Body of pancreas (tissue), 4 donors: ENCODE data around the gene RDX.

Experiments used
- POLR2A ChIP-seq, 3 donors: fragments of 450-650 bp; IDR thresholded peaks; one replicate each; pipeline ENCODE4 v1.6.1; 2016; ENCODE audit warnings: antibody characterized with exemption in 3 of 3, mild to moderate bottlenecking in 2 of 3
- TF ChIP-seq, protein P1 (sequence below), 7 experiments: fragments of 450-650 bp in 4 of 7; fragments of 200-600 bp in 3 of 7; sonication (generic) in 3 of 7; IDR thresholded peaks; one replicate each; pipeline ENCODE4 v1.5.1; 2016 to 2019; ENCODE audit warnings: antibody characterized with exemption in 7 of 7

DNA sequence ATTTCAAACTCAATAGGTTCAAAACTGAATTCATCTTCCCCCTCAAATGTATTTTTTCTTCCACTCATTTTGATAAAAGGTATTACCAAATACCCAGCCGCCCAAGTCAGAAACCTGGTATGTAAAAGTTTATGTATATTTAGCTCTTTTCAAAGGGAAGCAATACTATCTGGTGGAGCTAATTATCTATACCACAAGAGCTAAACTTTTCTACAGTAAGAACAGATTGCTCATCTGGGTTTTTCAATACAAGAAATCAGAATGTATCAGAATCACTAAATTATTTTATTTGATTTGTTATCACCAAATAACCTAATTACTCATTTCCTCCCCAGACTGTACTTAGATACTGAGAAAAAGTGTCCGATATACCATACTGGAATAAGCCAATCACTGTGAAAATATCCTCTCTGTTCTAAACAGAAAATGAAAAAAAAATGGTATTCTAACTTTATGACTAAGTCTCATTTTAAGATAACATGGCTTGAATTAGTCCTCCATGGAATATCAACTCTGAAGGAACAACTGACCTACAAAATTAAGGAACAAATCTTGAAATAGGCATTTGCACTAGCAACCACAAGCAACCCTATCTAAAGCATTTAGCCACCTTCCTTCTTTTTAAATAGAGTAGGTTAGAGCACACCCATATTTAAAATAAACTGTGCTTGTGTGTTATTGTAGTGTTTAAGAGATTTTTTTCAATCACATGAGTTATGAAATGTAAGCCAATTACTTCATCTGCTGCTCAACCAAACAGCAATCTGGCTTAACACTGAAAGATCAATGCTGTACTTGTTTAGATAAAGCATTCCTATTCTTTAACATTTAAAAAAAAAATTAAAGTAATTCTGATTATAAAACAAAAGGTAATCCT is 35.0 kb downstream of the RDX start:
- TF ChIP-seq, protein P1, sequence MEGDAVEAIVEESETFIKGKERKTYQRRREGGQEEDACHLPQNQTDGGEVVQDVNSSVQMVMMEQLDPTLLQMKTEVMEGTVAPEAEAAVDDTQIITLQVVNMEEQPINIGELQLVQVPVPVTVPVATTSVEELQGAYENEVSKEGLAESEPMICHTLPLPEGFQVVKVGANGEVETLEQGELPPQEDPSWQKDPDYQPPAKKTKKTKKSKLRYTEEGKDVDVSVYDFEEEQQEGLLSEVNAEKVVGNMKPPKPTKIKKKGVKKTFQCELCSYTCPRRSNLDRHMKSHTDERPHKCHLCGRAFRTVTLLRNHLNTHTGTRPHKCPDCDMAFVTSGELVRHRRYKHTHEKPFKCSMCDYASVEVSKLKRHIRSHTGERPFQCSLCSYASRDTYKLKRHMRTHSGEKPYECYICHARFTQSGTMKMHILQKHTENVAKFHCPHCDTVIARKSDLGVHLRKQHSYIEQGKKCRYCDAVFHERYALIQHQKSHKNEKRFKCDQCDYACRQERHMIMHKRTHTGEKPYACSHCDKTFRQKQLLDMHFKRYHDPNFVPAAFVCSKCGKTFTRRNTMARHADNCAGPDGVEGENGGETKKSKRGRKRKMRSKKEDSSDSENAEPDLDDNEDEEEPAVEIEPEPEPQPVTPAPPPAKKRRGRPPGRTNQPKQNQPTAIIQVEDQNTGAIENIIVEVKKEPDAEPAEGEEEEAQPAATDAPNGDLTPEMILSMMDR (IDR thresholded peaks at IDR 0.05): no peak
- TF ChIP-seq POLR2A (IDR thresholded peaks at IDR 0.05): no peak
